ENCODE measurements around the gene TMPRSS9. TPM values are rescaled to one million over a fixed set of nuclear protein-coding genes. Genes with fewer than 3 reads are reported as not detected.

The TMPRSS9 gene
- total RNA-seq, 2 donors from 2014 or later, result not detected

GRCh38 chr19:2341982-2342381, 18.1 kb upstream of the TMPRSS9 start:
- Histone ChIP-seq H3K27me3 (no peaks in the 10 kb centered on the region), H3K27ac (no peak overlapping the region), H3K36me3 (peaks cover 7% of the 10 kb centered on the region), H3K9me3 (no peaks in the 10 kb centered on the region), H3K4me3 (no peak overlapping the region), H3K4me1 (no peaks in the 10 kb centered on the region)
- no peak for DNase-seq (ENCODE audit: low spot score)
- TF ChIP-seq CTCF (IDR thresholded peaks at IDR 0.05), result no peak

GRCh38 chr19:2342656-2343288, 17.3 kb upstream of the TMPRSS9 start:
- no peaks in the 10 kb centered on the region for H3K9me3 ChIP-seq
- H3K36me3 ChIP-seq, result peaks cover 7% of the 10 kb centered on the region
- no peak overlapping the region for H3K27ac ChIP-seq
- H3K4me1 ChIP-seq, result no peaks in the 10 kb centered on the region
- TF ChIP-seq CTCF (IDR thresholded peaks at IDR 0.05), result no peak
- no peaks in the 10 kb centered on the region for H3K27me3 ChIP-seq
- DNase-seq (ENCODE audit: low spot score), result no peak
- H3K4me3 ChIP-seq, result no peak overlapping the region

GRCh38 chr19:2343289-2343982, 16.6 kb upstream of the TMPRSS9 start:
- no peak overlapping the region for H3K4me3 ChIP-seq
- no peak for DNase-seq (ENCODE audit: low spot score)
- no peaks in the 10 kb centered on the region for H3K9me3 ChIP-seq
- no peaks in the 10 kb centered on the region for H3K4me1 ChIP-seq
- H3K27me3 ChIP-seq, result no peaks in the 10 kb centered on the region
- no peak for TF ChIP-seq CTCF (IDR thresholded peaks at IDR 0.05)
- peaks cover 7% of the 10 kb centered on the region for H3K36me3 ChIP-seq
- no peak overlapping the region for H3K27ac ChIP-seq

DNA sequence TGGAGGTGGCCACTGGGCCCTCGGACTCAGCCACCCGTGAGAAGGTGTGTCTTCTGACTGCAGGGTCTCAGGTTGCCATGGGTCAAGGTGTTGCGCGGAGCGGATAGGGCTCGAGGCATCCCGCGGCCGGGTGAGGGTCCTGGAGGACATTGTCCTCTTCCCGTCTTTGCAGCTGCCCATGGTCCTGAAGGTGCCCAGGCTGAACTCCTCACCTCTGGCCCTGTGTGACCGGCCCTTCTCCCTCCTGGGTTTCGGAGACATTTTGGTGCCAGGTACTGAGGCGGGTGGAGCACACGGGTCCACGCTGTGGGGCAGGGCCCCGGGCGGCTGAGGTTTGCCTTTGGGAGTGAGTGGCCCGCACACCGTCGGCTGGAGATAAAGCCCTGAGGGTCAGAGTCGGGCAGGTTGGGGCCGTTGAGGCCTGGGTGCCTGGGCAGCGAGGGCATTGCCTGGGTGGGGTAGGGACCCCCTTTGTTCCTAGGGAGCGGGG, 15.6 kb upstream of the TMPRSS9 start:
- Histone ChIP-seq H3K27ac (no peak overlapping the region), H3K4me3 (no peak overlapping the region), H3K27me3 (no peaks in the 10 kb centered on the region), H3K36me3 (peaks cover 7% of the 10 kb centered on the region), H3K9me3 (no peaks in the 10 kb centered on the region), H3K4me1 (no peaks in the 10 kb centered on the region)
- DNase-seq (ENCODE audit: low spot score), result no peak
- no peak for TF ChIP-seq CTCF (IDR thresholded peaks at IDR 0.05)

GRCh38 chr19:2345076-2345475, 15.0 kb upstream of the TMPRSS9 start:
- H3K36me3 ChIP-seq, result peaks cover 7% of the 10 kb centered on the region
- H3K9me3 ChIP-seq, result no peaks in the 10 kb centered on the region

More at GRCh38 chr19:2345076-2345475, 15.0 kb upstream of the TMPRSS9 start:
- Histone ChIP-seq H3K4me3 (no peak overlapping the region), H3K27ac (no peak overlapping the region), H3K27me3 (no peaks in the 10 kb centered on the region), H3K4me1 (no peaks in the 10 kb centered on the region)
- DNase-seq (ENCODE audit: low spot score), result no peak
- no peak for TF ChIP-seq CTCF (IDR thresholded peaks at IDR 0.05)
